HG02571 (cell line): ENCODE data around the gene TUBB1.

Experiments used
- ATAC-seq: cut with Tn5 transposase; IDR thresholded peaks from one replicate; pipeline ENCODE4 v1.9.1; 2021; ENCODE audit warnings: mild to moderate bottlenecking, moderate library complexity; ENCODE audit not compliant: unreplicated experiment

Gene TUBB1

GRCh38 chr20:58988565-58988882 lies 30.7 kb upstream of the TUBB1 start:
- no peak for ATAC-seq

GRCh38 chr20:58989196-58989595 lies 30.0 kb upstream of the TUBB1 start:
- no peak for ATAC-seq

- no peak for ATAC-seq
Observed at GRCh38 chr20:58990651-58991445, 28.4 kb upstream of the TUBB1 start.

- no peak for ATAC-seq
Observed at GRCh38 chr20:58991715-58992114, 27.5 kb upstream of the TUBB1 start.

GRCh38 chr20:58992911-58993310 lies 26.3 kb upstream of the TUBB1 start:
- ATAC-seq: no peak

GRCh38 chr20:58993332-58994248 lies 25.6 kb upstream of the TUBB1 start:
- ATAC-seq: no peak

- no peak for ATAC-seq
Observed at GRCh38 chr20:58994390-58995159, 24.7 kb upstream of the TUBB1 start.

- no peak for ATAC-seq
Observed at GRCh38 chr20:58995461-58996225, 23.6 kb upstream of the TUBB1 start.

- ATAC-seq: no peak
Observed at GRCh38 chr20:58996226-58996611, 23.0 kb upstream of the TUBB1 start.

- ATAC-seq: no peak
Observed at GRCh38 chr20:58997141-58997770, 22.0 kb upstream of the TUBB1 start.

- no peak for ATAC-seq
Observed at GRCh38 chr20:58998656-58999055, 20.6 kb upstream of the TUBB1 start.

GRCh38 chr20:59000326-59000725 lies 18.9 kb upstream of the TUBB1 start:
- ATAC-seq: no peak

- ATAC-seq: no peak
Observed at GRCh38 chr20:59001068-59001448, 18.2 kb upstream of the TUBB1 start.

- ATAC-seq: no peak
Observed at GRCh38 chr20:59001449-59002171, 17.6 kb upstream of the TUBB1 start.

- no peak for ATAC-seq
Observed at GRCh38 chr20:59002388-59002787, 16.8 kb upstream of the TUBB1 start.

GRCh38 chr20:59002874-59003399 lies 16.3 kb upstream of the TUBB1 start:
- no peak for ATAC-seq

GRCh38 chr20:59003836-59004492 lies 15.3 kb upstream of the TUBB1 start:
- ATAC-seq: no peak

- no peak for ATAC-seq
Observed at GRCh38 chr20:59004493-59004762, 14.8 kb upstream of the TUBB1 start.
